ENCODE data around the gene SH3GLB2. TPM values are rescaled to one million over a fixed set of nuclear protein-coding genes. Genes with fewer than 3 reads are reported as not detected.
"Not testable (repeated sequence)": the region's sequence is repeated elsewhere in the genome, so short reads cannot be mapped to it uniquely, and the experiment has no call there.

The SH3GLB2 gene
- total RNA-seq, 1 experiment from 2014 or later = 48.2 TPM

GRCh38 chr9:129054163-129054851, 26.2 kb upstream of the SH3GLB2 start:
- DNase-seq (ENCODE audit: low read depth) = no peak

- no peak for DNase-seq (ENCODE audit: low read depth)
Measured at GRCh38 chr9:129053020-129053419, 24.9 kb upstream of the SH3GLB2 start.

- DNase-seq (ENCODE audit: low read depth) = no peak
Measured at GRCh38 chr9:129052592-129052991, 24.5 kb upstream of the SH3GLB2 start.

GRCh38 chr9:129042016-129042415, 13.9 kb upstream of the SH3GLB2 start:
- DNase-seq (ENCODE audit: low read depth) = no peak

- no peak for DNase-seq (ENCODE audit: low read depth)
Measured at GRCh38 chr9:129040113-129040643, 12.0 kb upstream of the SH3GLB2 start.

- DNase-seq (ENCODE audit: low read depth) = no peak
Measured at GRCh38 chr9:129038109-129038852, 10.2 kb upstream of the SH3GLB2 start.

GRCh38 chr9:129037767-129038098, 9.6 kb upstream of the SH3GLB2 start:
- DNase-seq (ENCODE audit: low read depth) = no peak

GRCh38 chr9:129036923-129037766, 9.0 kb upstream of the SH3GLB2 start:
- no peak for DNase-seq (ENCODE audit: low read depth)

GRCh38 chr9:129036241-129036922, 8.3 kb upstream of the SH3GLB2 start, which contains the start of gene MIGA2:
Gene MIGA2 (plus strand): TSS chr9:129036626. CDS start chr9:129040595, 3,969 bp downstream.
- peak; percentile 98 for DNase-seq (ENCODE audit: low read depth)

GRCh38 chr9:129035838-129036237, 7.7 kb upstream of the SH3GLB2 start:
- not testable (repeated sequence) for DNase-seq (ENCODE audit: low read depth)

GRCh38 chr9:129033216-129033615, 5.1 kb upstream of the SH3GLB2 start:
- no peak for DNase-seq (ENCODE audit: low read depth)

GRCh38 chr9:129032541-129033159, 4.5 kb upstream of the SH3GLB2 start:
- DNase-seq (ENCODE audit: low read depth) = no peak

GRCh38 chr9:129031514-129031913, 3.4 kb upstream of the SH3GLB2 start:
- no peak for DNase-seq (ENCODE audit: low read depth)

- no peak for DNase-seq (ENCODE audit: low read depth)
Measured at GRCh38 chr9:129030191-129030590, 2.1 kb upstream of the SH3GLB2 start.

- peak; percentile 21 for DNase-seq (ENCODE audit: low read depth)
Measured at GRCh38 chr9:129027685-129028191, 393 bp downstream of the SH3GLB2 start.

- peak; percentile 26 for DNase-seq (ENCODE audit: low read depth)
Measured at GRCh38 chr9:129027224-129027684, 877 bp downstream of the SH3GLB2 start.

GRCh38 chr9:129026442-129027223, 1.5 kb downstream of the SH3GLB2 start:
- no peak for DNase-seq (ENCODE audit: low read depth)

- DNase-seq (ENCODE audit: low read depth) = no peak
Measured at GRCh38 chr9:129023908-129024233, 4.3 kb downstream of the SH3GLB2 start.

- peak; percentile 94 for DNase-seq (ENCODE audit: low read depth)
Measured at GRCh38 chr9:129023036-129023907, 4.9 kb downstream of the SH3GLB2 start.

All from LHCN-M2 (cell line).